A549 (cell line): ENCODE results near the gene DHX36. TPM values are rescaled to one million over a fixed set of nuclear protein-coding genes. Genes with fewer than 3 reads are reported as not detected.

Experiments
- ATAC-seq, 2 experiments: fragments of 200-7000 bp in 1 of 2; fragments of >200 bp in 1 of 2; cut with Nextera tagmentation in 1 of 2; cut with Tn5 transposase in 1 of 2; 3 replicates each; pipeline versions ENCODE4 v1.8.0 to v1.9.1; 2018 to 2020; ENCODE audit warnings: mild to moderate bottlenecking in 1 of 2, moderate library complexity in 1 of 2
- CTCF ChIA-PET: fragments of 300-600 bp; sonication (Branson Sonifier 250); formaldehyde crosslinking; extraction: SDS; loops from one replicate; lab custom pipeline; 2021; ENCODE audit warnings: antibody characterized with exemption, inconsistent platforms; lab: Yijun Ruan, JAX
- POLR2A ChIA-PET: fragments of 350-600 bp; formaldehyde crosslinking; extraction: SDS; loops from one replicate; lab custom pipeline; 2021; ENCODE audit warnings: antibody characterized with exemption, inconsistent platforms; lab: Yijun Ruan, JAX
- DNase-seq, 2 experiments: peaks; one replicate each; pipeline versions ENCODE4 v3.0.0 to v3.0.0-alpha.2; 2011 to 2016; ENCODE audit warnings: low read depth in 1 of 2, low spot score in 1 of 2
- FAIRE-seq: peaks from 2 replicates; lab custom pipeline; 2011; peaks lifted over from hg19 to GRCh38; lab: Jason Lieb, UNC
- H3K27ac ChIP-seq, 2 experiments: fragments of >200 bp; sonication (Bioruptor Twin); formaldehyde crosslinking; 3 replicates each; pipeline ENCODE4 v1.5.1; 2016 to 2017
- H3K4me1 ChIP-seq: fragments of >200 bp; sonication (Bioruptor Twin); formaldehyde crosslinking; 3 replicates; pipeline ENCODE4 v1.6.1; 2016
- H3K4me2 ChIP-seq: fragments of >200 bp; sonication (Bioruptor Twin); formaldehyde crosslinking; 3 replicates; pipeline ENCODE4 v1.6.1; 2016
- H3K4me3 ChIP-seq: fragments of >200 bp; sonication (Bioruptor Twin); formaldehyde crosslinking; 3 replicates; pipeline ENCODE4 v1.5.1; 2016
- H3K9me3 ChIP-seq: fragments of >200 bp; sonication (Bioruptor Twin); formaldehyde crosslinking; 3 replicates; pipeline ENCODE4 v1.6.1; 2016
- CBX8 ChIP-seq: fragments of 200-600 bp; sonication (generic); IDR thresholded peaks from 2 replicates; pipeline ENCODE4 v1.6.1; 2016
- CEBPB ChIP-seq, 2 experiments: fragments of >200 bp in 1 of 2; sonication (Bioruptor Twin) in 1 of 2; formaldehyde crosslinking in 1 of 2; IDR thresholded peaks; 2 replicates each; pipeline ENCODE4 v1.6.1; 2012 to 2016
- CTCF ChIP-seq: fragments of >200 bp; sonication (Bioruptor Twin); formaldehyde crosslinking; IDR thresholded peaks from 3 replicates; pipeline ENCODE4 v1.5.1; 2016
- EHF ChIP-seq: fragments of 250-450 bp; sonication (Bioruptor Pico); IDR thresholded peaks from 2 replicates; pipeline ENCODE4 v1.5.0; 2020; ENCODE audit warnings: mild to moderate bottlenecking
- ESRRA ChIP-seq: fragments of 150-350 bp; IDR thresholded peaks from 2 replicates; pipeline ENCODE4 v1.6.1; 2014; ENCODE audit warnings: mild to moderate bottlenecking, low read length, borderline replicate concordance
- FOSL2 ChIP-seq, 2 experiments: fragments of 450-650 bp in 1 of 2; fragments of >200 bp in 1 of 2; sonication (Bioruptor Twin) in 1 of 2; formaldehyde crosslinking; IDR thresholded peaks; 2 replicates each; pipeline versions ENCODE4 v1.5.0 to v1.6.1; 2016 to 2020; ENCODE audit warnings: mild to moderate bottlenecking in 1 of 2, moderate library complexity in 1 of 2
- FOXS1 ChIP-seq: fragments of 250-450 bp; sonication (Bioruptor Pico); IDR thresholded peaks from 2 replicates; pipeline ENCODE4 v1.5.0; 2020; ENCODE audit warnings: mild to moderate bottlenecking, moderate library complexity
- HDAC2 ChIP-seq: fragments of 200-600 bp; sonication (generic); IDR thresholded peaks from 2 replicates; pipeline ENCODE4 v1.6.1; 2016
- HEYL ChIP-seq: fragments of 250-450 bp; sonication (Bioruptor Pico); IDR thresholded peaks from 2 replicates; pipeline ENCODE4 v1.8.0; 2021; ENCODE audit warnings: mild to moderate bottlenecking, moderate library complexity
- HMGXB4 ChIP-seq: fragments of 250-450 bp; sonication (Bioruptor Pico); IDR thresholded peaks from 2 replicates; pipeline ENCODE4 v1.5.0; 2021; ENCODE audit warnings: mild to moderate bottlenecking, moderate library complexity, borderline replicate concordance
- HOXA7 ChIP-seq: fragments of 250-450 bp; sonication (Bioruptor Pico); IDR thresholded peaks from 2 replicates; pipeline ENCODE4 v1.5.0; 2020; ENCODE audit warnings: mild to moderate bottlenecking, moderate library complexity
- KDM1A ChIP-seq: fragments of 200-600 bp; sonication (generic); IDR thresholded peaks from 2 replicates; pipeline ENCODE4 v1.6.1; 2016; ENCODE audit warnings: low read depth, mild to moderate bottlenecking
- MAX ChIP-seq: IDR thresholded peaks from 2 replicates; pipeline ENCODE4 v1.6.1; 2012
- NFE2L2 ChIP-seq: fragments of 150-350 bp; conservative IDR thresholded peaks from 2 replicates; pipeline ENCODE4 v1.6.1; 2014; ENCODE audit warnings: low read length
- POLR2AphosphoS2 ChIP-seq: conservative IDR thresholded peaks from 2 replicates; pipeline ENCODE4 v1.6.1; 2012; ENCODE audit warnings: low read length, improper control_type of control experiment, inconsistent platforms
- RAD21 ChIP-seq, 2 experiments: fragments of >200 bp in 1 of 2; sonication (Bioruptor Twin) in 1 of 2; formaldehyde crosslinking in 1 of 2; IDR thresholded peaks in 1 of 2; conservative IDR thresholded peaks in 1 of 2; 2 replicates in 1 of 2; 3 replicates in 1 of 2; pipeline ENCODE4 v1.6.1; 2012 to 2018; ENCODE audit warnings: inconsistent platforms in 1 of 2
- RARB ChIP-seq: fragments of 250-450 bp; sonication (Bioruptor Pico); IDR thresholded peaks from 2 replicates; pipeline ENCODE4 v1.8.0; 2021; ENCODE audit warnings: mild to moderate bottlenecking, moderate library complexity
- REST ChIP-seq: fragments of 200-600 bp; sonication (generic); IDR thresholded peaks from 2 replicates; pipeline ENCODE4 v1.6.1; 2016; ENCODE audit warnings: antibody characterized with exemption, mild to moderate bottlenecking, moderate library complexity
- RFX5 ChIP-seq: fragments of 450-650 bp; IDR thresholded peaks from 2 replicates; pipeline ENCODE4 v1.7.1; 2014; ENCODE audit warnings: antibody characterized with exemption, mild to moderate bottlenecking, moderate library complexity
- RNF2 ChIP-seq: fragments of 200-600 bp; sonication (generic); IDR thresholded peaks from 2 replicates; pipeline ENCODE4 v1.6.1; 2016; ENCODE audit warnings: low read depth, mild to moderate bottlenecking, antibody characterized with exemption, moderate library complexity, borderline replicate concordance
- SREBF2 ChIP-seq: fragments of 450-650 bp; IDR thresholded peaks from 2 replicates; pipeline ENCODE4 v1.6.1; 2014; ENCODE audit warnings: mild to moderate bottlenecking, moderate library complexity
- TP53 ChIP-seq: fragments of 250-450 bp; sonication (Bioruptor Pico); IDR thresholded peaks from 2 replicates; pipeline ENCODE4 v1.5.0; 2021; ENCODE audit warnings: mild to moderate bottlenecking, moderate library complexity
- ZC3H11A ChIP-seq: fragments of 450-650 bp; IDR thresholded peaks from 2 replicates; pipeline ENCODE4 v1.6.1; 2014; ENCODE audit warnings: antibody characterized with exemption, mild to moderate bottlenecking
- ZFP36 ChIP-seq: fragments of 450-650 bp; IDR thresholded peaks from 2 replicates; pipeline ENCODE4 v1.6.1; 2014; ENCODE audit warnings: borderline replicate concordance; ENCODE audit not compliant: partially characterized antibody
- ZNF302 ChIP-seq: fragments of 250-450 bp; sonication (Bioruptor Pico); IDR thresholded peaks from 2 replicates; pipeline ENCODE4 v1.9.0; 2021; ENCODE audit warnings: inconsistent platforms, mild to moderate bottlenecking, moderate library complexity
- WGBS: methylation state at CpG from one replicate; pipeline ENCODE4 v1.1.6; 2017; ENCODE audit errors: missing lambda C conversion rate; 5-methylcytosine and 5-hydroxymethylcytosine counted together
- polyA plus RNA-seq, 4 experiments: library from polyadenylated mRNA; depleted of rRNA in 3 of 4; stranded (reverse); fragments of >200 nt; fragmentation: RNase III in 1 of 4; extraction: RNeasy Plus Mini Kit Qiagen cat#74134 plus additional on column Dnase treatment in 1 of 4; gene quantifications; 2 replicates in 3 of 4; 3 replicates in 1 of 4; pipeline ENCODE4 v1.2.3, GENCODE V29; 2011 to 2017

DHX36 gene
- polyA plus RNA-seq, 2 of the 4 experiments (the other 2 are of a cell fraction): 59.4 to 90.1 TPM

- Histone ChIP-seq H3K27ac (no peak overlapping the region), H3K9me3 (no peaks in the 10 kb centered on the region), H3K4me3 (no peak overlapping the region), H3K4me1 (peaks cover 19% of the 10 kb centered on the region), H3K4me2 (no peak overlapping the region)
- ATAC-seq: no peak
- DNase-seq: no peak
- ChIA-PET POLR2A (no interaction called here), CTCF (interaction anchor here (3.1 kb wide), 1 partner anchor 13 kb away, joined by 15 read pairs; no protein-coding TSS in a partner anchor)
- FAIRE-seq: no peak
- 91% methylated on average over 6 of the region's 6 CpGs for WGBS
- TF ChIP-seq HOXA7 (CRISPR knock-in tag) (no peak), ESRRA (no peak), RARB (CRISPR knock-in tag) (no peak), KDM1A (no peak), ZC3H11A (no peak), TP53 (CRISPR knock-in tag) (no peak), EHF (CRISPR knock-in tag) (no peak), ZNF302 (no peak), HEYL (no peak), CEBPB (IDR thresholded peaks at IDR 0.05) (no peak), ZFP36 (no peak), FOSL2 (IDR thresholded peaks at IDR 0.05) (no peak), FOSL2 (CRISPR knock-in tag; IDR thresholded peaks at IDR 0.05) (no peak), HMGXB4 (no peak)
Observed at GRCh38 chr3:154240235-154240634, 84.1 kb downstream of the DHX36 start.

GRCh38 chr3:154236331-154236730 is 88.0 kb downstream of the DHX36 start:
- no peak overlapping the region for H3K4me2 ChIP-seq
- ChIA-PET POLR2A (no interaction called here), CTCF (no interaction called here)
- TF ChIP-seq SREBF2 (no peak), RFX5 (no peak), RNF2 (no peak), RARB (CRISPR knock-in tag) (no peak), RAD21 (conservative IDR thresholded peaks at IDR 0.05 in 1 of 2, IDR thresholded peaks at IDR 0.05 in 1 of 2) (no peak), HDAC2 (no peak), CBX8 (no peak), FOXS1 (no peak), MAX (no peak), REST (no peak), POLR2AphosphoS2 (no peak), NFE2L2 (no peak), CTCF (no peak)
- WGBS: 79% methylated on average over 3 of the region's 3 CpGs
- no peak overlapping the region for H3K27ac ChIP-seq
- FAIRE-seq: no peak
- no peak for ATAC-seq
- no peaks in the 10 kb centered on the region for H3K9me3 ChIP-seq
- no peak for DNase-seq
- H3K4me3 ChIP-seq: no peak overlapping the region
- H3K4me1 ChIP-seq: no peaks in the 10 kb centered on the region
